ENCODE data around the gene SMARCAD1. TPM values are rescaled to one million over a fixed set of nuclear protein-coding genes. Genes with fewer than 3 reads are reported as not detected.
"Not testable (repeated sequence)": the region's sequence is repeated elsewhere in the genome, so short reads cannot be mapped to it uniquely, and the experiment has no call there.

Gene SMARCAD1
- polyA plus RNA-seq, 1 donor (not counting 4 experiments of a cell fraction or from before 2014, with no cell fraction given) = 27.8 TPM

GRCh38 chr4:94336303-94336702 is 128.6 kb downstream of the SMARCAD1 start:
- Histone ChIP-seq H2AFZ (ENCODE audit: control insufficient read depth, low read length) (no peak overlapping the region), H3K9ac (ENCODE audit: control insufficient read depth, extremely low read depth, insufficient read depth, low read length) (no peak overlapping the region), H3K9me1 (ENCODE audit: control insufficient read depth, extremely low read depth, insufficient read depth, low read length) (no peaks in the 10 kb centered on the region), H3K79me2 (ENCODE audit: control insufficient read depth, insufficient read depth, low read length) (no peaks in the 10 kb centered on the region), H3K4me2 (ENCODE audit: control insufficient read depth, extremely low read depth, insufficient read depth, low read depth, low read length) (no peak overlapping the region), H4K20me1 (ENCODE audit: control insufficient read depth, extremely low read depth, insufficient read depth, low read length) (no peaks in the 10 kb centered on the region), H3K9me3 (ENCODE audit: control insufficient read depth, low read depth, low read length) (no peaks in the 10 kb centered on the region), H3K36me3 (ENCODE audit: control insufficient read depth in 2 of 2, extremely low read depth in 1 of 2, insufficient read depth in 2 of 2, low read length in 2 of 2) (no peaks in the 10 kb centered on the region), H3K27ac (ENCODE audit: control insufficient read depth, insufficient read depth, low read length) (no peak overlapping the region), H3K27me3 (ENCODE audit: control insufficient read depth, extremely low read depth, insufficient read depth, low read length) (no peaks in the 10 kb centered on the region), H3K4me1 (ENCODE audit: control insufficient read depth, extremely low read depth, insufficient read depth, low read length) (no peaks in the 10 kb centered on the region), H3K4me3 (ENCODE audit: control insufficient read depth in 2 of 3, extremely low read depth in 1 of 3, insufficient read depth in 2 of 3, low read depth in 1 of 3, low read length in 3 of 3) (no peak overlapping the region)
- no peak for FAIRE-seq
- no peak for TF ChIP-seq CTCF (optimal IDR thresholded peaks at IDR 0.05 in 1 of 3, IDR thresholded peaks at IDR 0.05 in 1 of 3, conservative IDR thresholded peaks at IDR 0.05 in 1 of 3; ENCODE audit: extremely low read depth in 1 of 3, insufficient read depth in 2 of 3, low read length in 3 of 3)
- DNase-seq (ENCODE audit: low read depth, low spot score) = no peak
- dilution Hi-C loops (cut with MboI; ENCODE audit: extremely low pct_ligation_motif_present, low sequenced_read_pairs) = no loop called here

- H3K27ac ChIP-seq (ENCODE audit: control insufficient read depth, insufficient read depth, low read length); H3K27me3 ChIP-seq (ENCODE audit: control insufficient read depth, extremely low read depth, insufficient read depth, low read length); H3K9me3 ChIP-seq (ENCODE audit: control insufficient read depth, low read depth, low read length); H3K9ac ChIP-seq (ENCODE audit: control insufficient read depth, extremely low read depth, insufficient read depth, low read length); H2AFZ ChIP-seq (ENCODE audit: control insufficient read depth, low read length); DNase-seq (ENCODE audit: low read depth, low spot score); H3K4me3 ChIP-seq (ENCODE audit: control insufficient read depth in 2 of 3, extremely low read depth in 1 of 3, insufficient read depth in 2 of 3, low read depth in 1 of 3, low read length in 3 of 3); H3K4me2 ChIP-seq (ENCODE audit: control insufficient read depth, extremely low read depth, insufficient read depth, low read depth, low read length); H3K9me1 ChIP-seq (ENCODE audit: control insufficient read depth, extremely low read depth, insufficient read depth, low read length); H3K4me1 ChIP-seq (ENCODE audit: control insufficient read depth, extremely low read depth, insufficient read depth, low read length); H3K79me2 ChIP-seq (ENCODE audit: control insufficient read depth, insufficient read depth, low read length); FAIRE-seq; dilution Hi-C loops (cut with MboI; ENCODE audit: extremely low pct_ligation_motif_present, low sequenced_read_pairs); H4K20me1 ChIP-seq (ENCODE audit: control insufficient read depth, extremely low read depth, insufficient read depth, low read length); H3K36me3 ChIP-seq (ENCODE audit: control insufficient read depth in 2 of 2, extremely low read depth in 1 of 2, insufficient read depth in 2 of 2, low read length in 2 of 2): not testable (repeated sequence)
Observed at GRCh38 chr4:94336791-94337190, 129.1 kb downstream of the SMARCAD1 start.

DNA sequence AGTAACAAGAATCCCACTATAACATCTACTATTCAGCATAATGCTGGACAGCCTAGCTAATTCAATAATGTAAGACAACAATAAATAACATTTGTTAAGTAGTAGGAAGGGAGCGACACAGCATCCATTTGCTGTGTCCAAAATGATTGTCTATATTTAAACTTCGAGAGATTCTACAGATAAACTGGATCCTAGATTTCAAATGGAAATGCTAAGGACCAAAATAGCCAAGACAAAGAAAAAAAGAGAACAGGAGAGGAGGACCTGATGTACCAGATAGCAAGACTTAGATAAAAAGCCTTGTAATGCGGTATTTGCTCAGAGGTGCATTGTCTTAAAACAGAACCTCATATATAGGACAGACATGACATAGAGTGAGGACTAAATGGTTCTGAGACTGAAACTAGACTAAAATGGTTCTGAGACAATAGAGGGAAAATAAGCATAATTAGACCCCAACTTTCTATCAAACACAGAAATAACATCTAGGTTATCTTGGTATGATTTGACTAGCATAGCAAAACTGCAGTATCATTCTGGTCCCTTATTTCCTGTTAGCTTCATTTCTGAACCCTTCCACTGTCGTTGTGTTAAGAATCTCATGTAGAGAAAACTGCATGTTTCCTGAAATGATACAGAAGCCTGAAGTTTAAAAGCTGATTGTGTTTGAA is 131.2 kb downstream of the SMARCAD1 start:
- H3K4me2 ChIP-seq (ENCODE audit: control insufficient read depth, extremely low read depth, insufficient read depth, low read depth, low read length) = no peak overlapping the region
- H3K27ac ChIP-seq (ENCODE audit: control insufficient read depth, insufficient read depth, low read length) = no peak overlapping the region
- dilution Hi-C loops (cut with MboI; ENCODE audit: extremely low pct_ligation_motif_present, low sequenced_read_pairs) = no loop called here
- H3K9me1 ChIP-seq (ENCODE audit: control insufficient read depth, extremely low read depth, insufficient read depth, low read length) = no peaks in the 10 kb centered on the region
- no peaks in the 10 kb centered on the region for H4K20me1 ChIP-seq (ENCODE audit: control insufficient read depth, extremely low read depth, insufficient read depth, low read length)
- no peak for FAIRE-seq
- no peak overlapping the region for H2AFZ ChIP-seq (ENCODE audit: control insufficient read depth, low read length)
- no peaks in the 10 kb centered on the region for H3K9me3 ChIP-seq (ENCODE audit: control insufficient read depth, low read depth, low read length)
- no peak overlapping the region for H3K4me3 ChIP-seq (ENCODE audit: control insufficient read depth in 2 of 3, extremely low read depth in 1 of 3, insufficient read depth in 2 of 3, low read depth in 1 of 3, low read length in 3 of 3)
- H3K36me3 ChIP-seq (ENCODE audit: control insufficient read depth in 2 of 2, extremely low read depth in 1 of 2, insufficient read depth in 2 of 2, low read length in 2 of 2) = no peaks in the 10 kb centered on the region
- H3K4me1 ChIP-seq (ENCODE audit: control insufficient read depth, extremely low read depth, insufficient read depth, low read length) = no peaks in the 10 kb centered on the region
- H3K27me3 ChIP-seq (ENCODE audit: control insufficient read depth, extremely low read depth, insufficient read depth, low read length) = no peaks in the 10 kb centered on the region
- no peaks in the 10 kb centered on the region for H3K79me2 ChIP-seq (ENCODE audit: control insufficient read depth, insufficient read depth, low read length)
- no peak for DNase-seq (ENCODE audit: low read depth, low spot score)
- H3K9ac ChIP-seq (ENCODE audit: control insufficient read depth, extremely low read depth, insufficient read depth, low read length) = no peak overlapping the region
- TF ChIP-seq EZH2 (IDR thresholded peaks at IDR 0.05; ENCODE audit: low read length) = no peak
- no peak for TF ChIP-seq CTCF (optimal IDR thresholded peaks at IDR 0.05 in 1 of 3, IDR thresholded peaks at IDR 0.05 in 1 of 3, conservative IDR thresholded peaks at IDR 0.05 in 1 of 3; ENCODE audit: extremely low read depth in 1 of 3, insufficient read depth in 2 of 3, low read length in 3 of 3)

Measured in keratinocyte (primary cell).